Measurements from ENCODE around the gene WDR33.

DNA sequence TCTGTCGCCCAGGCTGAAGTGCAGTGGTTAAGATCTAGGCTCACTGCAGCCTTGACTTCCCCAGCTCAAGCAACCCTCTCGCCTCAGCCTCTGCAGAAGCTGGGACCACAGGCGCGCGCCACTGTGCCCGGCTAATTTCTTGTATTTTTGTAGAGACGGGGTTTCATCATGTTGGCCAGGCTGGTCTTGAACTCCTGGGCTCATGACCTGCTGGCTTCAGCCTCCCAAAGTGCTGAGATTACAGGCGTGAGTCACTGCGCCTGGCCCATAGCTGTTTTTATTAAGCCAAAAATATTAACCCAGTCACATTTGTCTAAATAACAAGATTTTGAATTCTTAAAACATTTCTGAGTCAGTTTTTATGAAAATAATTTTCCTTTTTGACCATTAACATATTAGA lies 116.0 kb downstream of the WDR33 start:
- TF ChIP-seq, protein P1, sequence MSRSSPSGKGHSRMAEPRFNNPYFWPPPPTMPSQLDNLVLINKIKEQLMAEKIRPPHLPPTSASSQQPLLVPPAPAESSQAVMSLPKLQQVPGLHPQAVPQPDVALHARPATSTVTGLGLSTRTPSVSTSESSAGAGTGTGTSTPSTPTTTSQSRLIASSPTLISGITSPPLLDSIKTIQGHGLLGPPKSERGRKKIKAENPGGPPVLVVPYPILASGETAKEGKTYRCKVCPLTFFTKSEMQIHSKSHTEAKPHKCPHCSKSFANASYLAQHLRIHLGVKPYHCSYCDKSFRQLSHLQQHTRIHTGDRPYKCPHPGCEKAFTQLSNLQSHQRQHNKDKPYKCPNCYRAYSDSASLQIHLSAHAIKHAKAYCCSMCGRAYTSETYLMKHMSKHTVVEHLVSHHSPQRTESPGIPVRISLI (tag by site-specific recombination; IDR thresholded peaks at IDR 0.05) = no peak
- TF ChIP-seq, protein P2, sequence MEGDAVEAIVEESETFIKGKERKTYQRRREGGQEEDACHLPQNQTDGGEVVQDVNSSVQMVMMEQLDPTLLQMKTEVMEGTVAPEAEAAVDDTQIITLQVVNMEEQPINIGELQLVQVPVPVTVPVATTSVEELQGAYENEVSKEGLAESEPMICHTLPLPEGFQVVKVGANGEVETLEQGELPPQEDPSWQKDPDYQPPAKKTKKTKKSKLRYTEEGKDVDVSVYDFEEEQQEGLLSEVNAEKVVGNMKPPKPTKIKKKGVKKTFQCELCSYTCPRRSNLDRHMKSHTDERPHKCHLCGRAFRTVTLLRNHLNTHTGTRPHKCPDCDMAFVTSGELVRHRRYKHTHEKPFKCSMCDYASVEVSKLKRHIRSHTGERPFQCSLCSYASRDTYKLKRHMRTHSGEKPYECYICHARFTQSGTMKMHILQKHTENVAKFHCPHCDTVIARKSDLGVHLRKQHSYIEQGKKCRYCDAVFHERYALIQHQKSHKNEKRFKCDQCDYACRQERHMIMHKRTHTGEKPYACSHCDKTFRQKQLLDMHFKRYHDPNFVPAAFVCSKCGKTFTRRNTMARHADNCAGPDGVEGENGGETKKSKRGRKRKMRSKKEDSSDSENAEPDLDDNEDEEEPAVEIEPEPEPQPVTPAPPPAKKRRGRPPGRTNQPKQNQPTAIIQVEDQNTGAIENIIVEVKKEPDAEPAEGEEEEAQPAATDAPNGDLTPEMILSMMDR (tag by site-specific recombination; IDR thresholded peaks at IDR 0.05) = no peak
- no peak for TF ChIP-seq MYNN (tag by site-specific recombination; IDR thresholded peaks at IDR 0.05; ENCODE audit: borderline replicate concordance)
- TF ChIP-seq, protein P3, sequence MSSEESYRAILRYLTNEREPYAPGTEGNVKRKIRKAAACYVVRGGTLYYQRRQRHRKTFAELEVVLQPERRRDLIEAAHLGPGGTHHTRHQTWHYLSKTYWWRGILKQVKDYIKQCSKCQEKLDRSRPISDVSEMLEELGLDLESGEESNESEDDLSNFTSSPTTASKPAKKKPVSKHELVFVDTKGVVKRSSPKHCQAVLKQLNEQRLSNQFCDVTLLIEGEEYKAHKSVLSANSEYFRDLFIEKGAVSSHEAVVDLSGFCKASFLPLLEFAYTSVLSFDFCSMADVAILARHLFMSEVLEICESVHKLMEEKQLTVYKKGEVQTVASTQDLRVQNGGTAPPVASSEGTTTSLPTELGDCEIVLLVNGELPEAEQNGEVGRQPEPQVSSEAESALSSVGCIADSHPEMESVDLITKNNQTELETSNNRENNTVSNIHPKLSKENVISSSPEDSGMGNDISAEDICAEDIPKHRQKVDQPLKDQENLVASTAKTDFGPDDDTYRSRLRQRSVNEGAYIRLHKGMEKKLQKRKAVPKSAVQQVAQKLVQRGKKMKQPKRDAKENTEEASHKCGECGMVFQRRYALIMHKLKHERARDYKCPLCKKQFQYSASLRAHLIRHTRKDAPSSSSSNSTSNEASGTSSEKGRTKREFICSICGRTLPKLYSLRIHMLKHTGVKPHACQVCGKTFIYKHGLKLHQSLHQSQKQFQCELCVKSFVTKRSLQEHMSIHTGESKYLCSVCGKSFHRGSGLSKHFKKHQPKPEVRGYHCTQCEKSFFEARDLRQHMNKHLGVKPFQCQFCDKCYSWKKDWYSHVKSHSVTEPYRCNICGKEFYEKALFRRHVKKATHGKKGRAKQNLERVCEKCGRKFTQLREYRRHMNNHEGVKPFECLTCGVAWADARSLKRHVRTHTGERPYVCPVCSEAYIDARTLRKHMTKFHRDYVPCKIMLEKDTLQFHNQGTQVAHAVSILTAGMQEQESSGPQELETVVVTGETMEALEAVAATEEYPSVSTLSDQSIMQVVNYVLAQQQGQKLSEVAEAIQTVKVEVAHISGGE (tag by site-specific recombination; conservative IDR thresholded peaks at IDR 0.05; ENCODE audit: low read depth) = no peak

All from HEK293 (cell line).